Measurements from ENCODE around the gene GUCY2C.

Gene GUCY2C

GRCh38 chr12:14699923-14700322 is 3.5 kb upstream of the GUCY2C start:
- no peaks in the 10 kb centered on the region for H3K79me2 ChIP-seq (ENCODE audit: control insufficient read depth, low read length)
- TF ChIP-seq CTCF (IDR thresholded peaks at IDR 0.05; ENCODE audit: low read depth, low read length, poor library complexity, severe bottlenecking) (no peak), EZH2phosphoT487 (IDR thresholded peaks at IDR 0.05; ENCODE audit: borderline replicate concordance, low read length) (no peak)
- no peaks in the 10 kb centered on the region for H3K9me2 ChIP-seq (replicated peaks; ENCODE audit: control insufficient read depth, low read length)
- no peaks in the 10 kb centered on the region for H3F3A ChIP-seq (ENCODE audit: control insufficient read depth, insufficient read depth)
- no peaks in the 10 kb centered on the region for H3K9me3 ChIP-seq (ENCODE audit: control insufficient read depth, insufficient read depth, low read length)
- H3K27me3 ChIP-seq (ENCODE audit: control insufficient read depth, low read length), result no peaks in the 10 kb centered on the region
- no peaks in the 10 kb centered on the region for H4K20me1 ChIP-seq (ENCODE audit: control insufficient read depth, insufficient read depth, low read depth, low read length)
- H3K27ac ChIP-seq (ENCODE audit: low read depth, low read length), result no peak overlapping the region
- H3K4me3 ChIP-seq (ENCODE audit: low read length), result no peak overlapping the region
- H3K4me1 ChIP-seq (ENCODE audit: control insufficient read depth, low read length), result no peaks in the 10 kb centered on the region
- H3K4me2 ChIP-seq (ENCODE audit: low read length), result no peak overlapping the region
- H3K36me3 ChIP-seq (ENCODE audit: control insufficient read depth, low read length), result no peaks in the 10 kb centered on the region

- TF ChIP-seq CTCF (IDR thresholded peaks at IDR 0.05; ENCODE audit: low read depth, low read length, poor library complexity, severe bottlenecking), result no peak
- TF ChIP-seq EZH2phosphoT487 (IDR thresholded peaks at IDR 0.05; ENCODE audit: borderline replicate concordance, low read length), result no peak
- Histone ChIP-seq H3K27me3 (ENCODE audit: control insufficient read depth, low read length) (no peaks in the 10 kb centered on the region), H3K9me3 (ENCODE audit: control insufficient read depth, insufficient read depth, low read length) (no peaks in the 10 kb centered on the region), H3F3A (ENCODE audit: control insufficient read depth, insufficient read depth) (no peaks in the 10 kb centered on the region), H3K36me3 (ENCODE audit: control insufficient read depth, low read length) (no peaks in the 10 kb centered on the region), H3K27ac (ENCODE audit: low read depth, low read length) (no peak overlapping the region), H3K4me1 (ENCODE audit: control insufficient read depth, low read length) (no peaks in the 10 kb centered on the region), H3K79me2 (ENCODE audit: control insufficient read depth, low read length) (no peaks in the 10 kb centered on the region), H3K4me3 (ENCODE audit: low read length) (no peak overlapping the region), H3K4me2 (ENCODE audit: low read length) (no peak overlapping the region), H3K9me2 (replicated peaks; ENCODE audit: control insufficient read depth, low read length) (no peaks in the 10 kb centered on the region), H4K20me1 (ENCODE audit: control insufficient read depth, insufficient read depth, low read depth, low read length) (no peaks in the 10 kb centered on the region)
Observed at GRCh38 chr12:14698555-14698954, 2.2 kb upstream of the GUCY2C start.

GRCh38 chr12:14695715-14696141 is 671 bp downstream of the GUCY2C start:
- Histone ChIP-seq H3K4me1 (ENCODE audit: control insufficient read depth, low read length) (no peaks in the 10 kb centered on the region), H3K27me3 (ENCODE audit: control insufficient read depth, low read length) (no peaks in the 10 kb centered on the region), H3F3A (ENCODE audit: control insufficient read depth, insufficient read depth) (no peaks in the 10 kb centered on the region), H3K9me3 (ENCODE audit: control insufficient read depth, insufficient read depth, low read length) (no peaks in the 10 kb centered on the region), H3K9me2 (replicated peaks; ENCODE audit: control insufficient read depth, low read length) (no peaks in the 10 kb centered on the region), H3K27ac (ENCODE audit: low read depth, low read length) (no peak overlapping the region), H3K79me2 (ENCODE audit: control insufficient read depth, low read length) (no peaks in the 10 kb centered on the region), H3K36me3 (ENCODE audit: control insufficient read depth, low read length) (no peaks in the 10 kb centered on the region), H3K4me3 (ENCODE audit: low read length) (no peak overlapping the region), H4K20me1 (ENCODE audit: control insufficient read depth, insufficient read depth, low read depth, low read length) (no peaks in the 10 kb centered on the region), H3K4me2 (ENCODE audit: low read length) (no peak overlapping the region)
- TF ChIP-seq EZH2phosphoT487 (IDR thresholded peaks at IDR 0.05; ENCODE audit: borderline replicate concordance, low read length) (no peak), CTCF (IDR thresholded peaks at IDR 0.05; ENCODE audit: low read depth, low read length, poor library complexity, severe bottlenecking) (no peak)

GRCh38 chr12:14694970-14695369 is 1.4 kb downstream of the GUCY2C start:
- no peaks in the 10 kb centered on the region for H3K4me1 ChIP-seq (ENCODE audit: control insufficient read depth, low read length)
- no peaks in the 10 kb centered on the region for H4K20me1 ChIP-seq (ENCODE audit: control insufficient read depth, insufficient read depth, low read depth, low read length)

More at GRCh38 chr12:14694970-14695369, 1.4 kb downstream of the GUCY2C start:
- no peaks in the 10 kb centered on the region for H3F3A ChIP-seq (ENCODE audit: control insufficient read depth, insufficient read depth)
- H3K4me2 ChIP-seq (ENCODE audit: low read length), result no peak overlapping the region
- no peaks in the 10 kb centered on the region for H3K9me3 ChIP-seq (ENCODE audit: control insufficient read depth, insufficient read depth, low read length)
- no peak overlapping the region for H3K27ac ChIP-seq (ENCODE audit: low read depth, low read length)
- H3K4me3 ChIP-seq (ENCODE audit: low read length), result no peak overlapping the region
- H3K27me3 ChIP-seq (ENCODE audit: control insufficient read depth, low read length), result no peaks in the 10 kb centered on the region
- H3K79me2 ChIP-seq (ENCODE audit: control insufficient read depth, low read length), result no peaks in the 10 kb centered on the region
- no peaks in the 10 kb centered on the region for H3K9me2 ChIP-seq (replicated peaks; ENCODE audit: control insufficient read depth, low read length)
- TF ChIP-seq CTCF (IDR thresholded peaks at IDR 0.05; ENCODE audit: low read depth, low read length, poor library complexity, severe bottlenecking), result no peak
- no peak for TF ChIP-seq EZH2phosphoT487 (IDR thresholded peaks at IDR 0.05; ENCODE audit: borderline replicate concordance, low read length)
- H3K36me3 ChIP-seq (ENCODE audit: control insufficient read depth, low read length), result no peaks in the 10 kb centered on the region
